Measurements from ENCODE around the gene CCDC57.
"Not testable (repeated sequence)": the region's sequence is repeated elsewhere in the genome, so short reads cannot be mapped to it uniquely, and the experiment has no call there.

CCDC57 gene

DNA sequence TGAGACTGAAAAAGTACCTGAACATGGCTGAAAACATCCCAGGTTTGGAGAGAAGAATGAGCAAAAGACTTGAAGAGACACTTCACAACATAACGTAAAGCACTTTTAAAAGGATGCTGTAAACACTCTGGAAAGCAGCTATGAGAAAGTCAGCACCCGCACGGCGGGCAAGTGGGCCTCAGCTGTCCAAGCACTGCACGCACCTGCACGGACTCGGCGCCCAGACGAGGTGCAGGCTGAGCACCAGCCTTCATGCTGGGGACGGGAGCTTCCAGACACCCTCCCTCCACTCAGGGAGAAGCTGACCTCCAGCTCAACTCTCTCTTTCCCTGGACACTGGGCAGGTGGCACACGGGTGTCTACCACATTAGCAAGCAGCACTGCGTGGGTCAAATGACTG is 13.1 kb downstream of the CCDC57 start:
- FAIRE-seq, result no peak

GRCh38 chr17:82198092-82198491 is 14.6 kb downstream of the CCDC57 start:
- no peak for FAIRE-seq

GRCh38 chr17:82195675-82196672 is 16.7 kb downstream of the CCDC57 start:
- no peak for FAIRE-seq

GRCh38 chr17:82194765-82195164 is 17.9 kb downstream of the CCDC57 start:
- no peak for FAIRE-seq

- FAIRE-seq, result no peak
These were observed 19.0 kb downstream of the CCDC57 start for GRCh38 chr17:82193520-82194220.

DNA sequence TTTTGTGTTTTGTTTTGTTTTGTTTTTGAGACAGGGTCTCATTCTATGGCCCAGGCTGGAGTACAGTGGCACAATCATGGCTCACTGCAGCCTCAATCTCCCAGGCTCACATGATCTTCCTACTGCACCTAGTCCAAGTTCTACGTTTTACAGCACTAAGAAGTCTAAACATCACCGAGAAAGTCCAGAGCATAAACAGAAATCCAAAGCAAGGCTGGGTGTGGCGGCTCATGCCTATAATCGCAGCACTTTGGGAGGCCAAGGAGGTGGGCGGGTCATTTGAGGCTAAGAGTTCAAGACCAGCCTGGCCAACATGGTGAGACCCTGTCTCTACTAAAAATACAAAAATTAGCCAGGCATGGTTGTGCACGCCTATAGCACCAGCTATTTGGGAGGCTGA is 19.6 kb downstream of the CCDC57 start:
- not testable (repeated sequence) for FAIRE-seq

- no peak for FAIRE-seq
These were observed 24.4 kb downstream of the CCDC57 start for GRCh38 chr17:82188001-82188961.

DNA sequence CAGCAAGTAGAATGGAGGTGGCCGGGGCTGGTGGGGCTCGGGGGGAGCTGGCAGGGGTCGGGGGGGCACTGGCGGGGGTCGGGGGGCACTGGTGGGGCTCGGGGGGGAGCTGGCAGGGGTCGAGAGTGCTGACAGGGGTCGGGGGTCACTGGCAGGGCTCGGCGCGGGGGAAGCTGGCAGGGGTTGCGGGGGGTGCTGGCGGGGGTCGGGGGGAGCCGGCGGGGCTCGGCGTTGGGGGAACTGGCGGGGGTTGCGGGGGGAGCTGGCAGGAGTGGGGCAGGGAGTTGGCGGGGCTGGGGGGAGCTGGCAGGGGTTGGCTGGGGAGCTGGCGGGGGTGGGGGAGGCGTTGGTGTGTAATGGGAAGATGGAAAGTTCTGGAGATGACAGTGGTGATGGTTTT is 25.1 kb downstream of the CCDC57 start:
- no peak for FAIRE-seq

GRCh38 chr17:82186221-82186620 is 26.4 kb downstream of the CCDC57 start:
- no peak for FAIRE-seq

GRCh38 chr17:82184761-82185160 is 27.9 kb downstream of the CCDC57 start:
- no peak for FAIRE-seq

- FAIRE-seq, result no peak
These were observed 31.7 kb downstream of the CCDC57 start for GRCh38 chr17:82180776-82181528.

GRCh38 chr17:82179946-82180475 is 32.6 kb downstream of the CCDC57 start:
- no peak for FAIRE-seq

DNA sequence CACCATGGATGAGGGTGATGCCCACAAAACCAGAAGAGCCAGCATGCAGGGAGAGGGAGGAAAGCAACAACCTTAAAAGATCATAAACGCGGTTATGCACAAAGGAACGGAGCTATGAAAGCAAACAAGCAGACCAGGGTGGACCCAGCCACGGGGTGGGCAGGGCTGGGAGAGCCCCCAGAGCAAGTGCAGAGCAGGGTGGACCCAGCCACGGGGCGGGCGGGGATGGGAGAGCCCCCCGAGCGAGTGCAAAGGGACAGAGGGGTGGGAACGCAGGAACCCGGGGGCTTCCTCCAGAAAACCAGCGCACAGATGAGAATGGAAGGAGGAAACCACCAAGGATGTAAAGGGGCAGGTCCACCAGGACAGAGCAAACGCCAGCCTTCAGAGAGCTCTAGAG is 33.2 kb downstream of the CCDC57 start:
- FAIRE-seq, result no peak

DNA sequence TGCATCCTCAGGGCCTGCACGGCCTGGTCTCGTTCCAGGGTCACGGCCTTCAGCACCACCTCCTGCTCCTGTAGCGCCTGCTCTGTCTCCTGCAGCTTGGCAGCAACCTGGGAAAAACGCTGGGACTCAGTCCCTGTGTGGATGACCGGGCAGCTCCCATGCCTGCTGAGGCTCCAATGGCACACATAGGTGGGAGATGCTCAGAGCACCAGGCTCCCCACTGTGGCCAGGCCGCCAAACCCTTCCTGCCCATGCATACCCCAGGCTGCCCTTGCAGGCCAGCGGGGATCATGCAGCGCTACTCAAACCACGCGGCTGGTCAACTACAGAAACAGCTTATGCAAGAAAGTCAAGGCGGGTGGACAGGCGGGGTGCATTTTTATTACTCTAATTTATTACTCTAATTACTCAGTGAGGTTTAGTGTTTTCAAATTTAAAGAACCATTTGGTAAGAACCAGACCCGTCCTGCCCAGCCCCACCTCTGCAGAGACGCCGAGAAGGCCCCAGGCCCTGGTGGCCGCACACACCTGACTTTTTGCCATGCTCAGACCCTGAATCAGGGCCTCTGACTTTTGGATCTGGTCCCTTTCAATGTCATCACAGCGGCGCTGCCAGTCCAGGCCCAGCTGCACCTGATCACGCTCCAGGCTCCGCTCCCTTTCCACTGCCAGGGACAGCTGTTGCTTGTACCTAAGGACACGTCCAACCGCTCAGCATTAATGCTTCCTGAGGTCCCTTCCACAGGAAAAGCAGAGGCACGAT is 34.0 kb downstream of the CCDC57 start:
- FAIRE-seq, result no peak

- FAIRE-seq, result no peak
These were observed 34.7 kb downstream of the CCDC57 start for GRCh38 chr17:82177761-82178498.

GRCh38 chr17:82177276-82177675 is 35.4 kb downstream of the CCDC57 start:
- FAIRE-seq, result no peak

DNA sequence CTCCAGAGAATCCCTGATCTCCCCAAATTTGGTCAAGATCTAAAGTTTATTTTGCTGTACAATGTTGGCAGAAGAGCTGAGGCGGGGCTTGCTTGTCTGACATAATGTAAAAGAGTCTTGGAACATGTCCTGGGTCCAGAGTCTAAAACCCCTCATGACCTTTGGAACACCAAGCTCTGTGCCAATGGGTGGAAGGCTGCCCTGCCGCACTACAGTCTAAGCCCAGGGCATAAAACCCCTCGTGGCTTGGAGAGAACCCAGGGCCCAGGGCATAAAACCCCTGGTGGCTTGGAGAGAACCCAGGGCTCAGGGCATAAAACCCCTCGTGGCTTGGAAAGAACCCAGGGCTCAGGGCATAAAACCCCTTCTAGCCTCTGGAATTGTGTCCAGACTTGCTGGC is 36.7 kb downstream of the CCDC57 start:
- FAIRE-seq, result no peak

DNA sequence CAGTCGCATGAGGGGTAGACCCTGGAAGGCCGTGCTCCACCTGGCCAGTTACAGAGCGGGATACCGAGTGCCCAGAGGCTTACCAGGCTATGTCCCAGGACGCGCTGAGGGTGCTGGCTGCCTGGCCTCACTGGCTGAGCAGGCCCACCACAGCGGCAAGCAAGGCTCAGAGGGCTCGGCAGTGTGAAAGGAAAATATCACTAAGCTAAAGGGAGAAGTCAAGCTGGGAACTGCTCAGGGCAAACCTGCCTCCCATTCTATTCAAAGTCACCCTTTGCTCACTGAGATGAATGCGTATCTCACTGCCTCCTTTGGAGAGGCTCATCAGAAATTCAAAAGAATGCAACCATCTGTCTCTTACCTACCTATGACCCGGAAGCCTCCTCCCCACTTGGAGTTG is 37.4 kb downstream of the CCDC57 start:
- no peak for FAIRE-seq

GRCh38 chr17:82174042-82174857 is 38.4 kb downstream of the CCDC57 start:
- FAIRE-seq, result not testable (repeated sequence)
